ENCODE data around the gene UBR7.
"Not testable (repeated sequence)": the region's sequence is repeated elsewhere in the genome, so short reads cannot be mapped to it uniquely, and the experiment has no call there.

The UBR7 gene

GRCh38 chr14:93206793-93207467, at the start of gene UBR7, which contains the start of gene GON7:
Gene UBR7 (plus strand): TSS chr14:93207256. CDS start chr14:93207292, 36 bp downstream.
Gene GON7 (minus strand): TSS chr14:93207065. CDS start chr14:93207037, 28 bp downstream.
- DNase-seq = peak; percentile 95

- DNase-seq = not testable (repeated sequence)
Measured at GRCh38 chr14:93158349-93158748, 48.7 kb upstream of the UBR7 start.

- not testable (repeated sequence) for DNase-seq
Measured at GRCh38 chr14:93159625-93160352, 47.3 kb upstream of the UBR7 start.

GRCh38 chr14:93160353-93160801, 46.7 kb upstream of the UBR7 start:
- DNase-seq = no peak

GRCh38 chr14:93161411-93161940, 45.6 kb upstream of the UBR7 start:
- DNase-seq = no peak

GRCh38 chr14:93163564-93163963, 43.5 kb upstream of the UBR7 start:
- DNase-seq = no peak

- DNase-seq = not testable (repeated sequence)
Measured at GRCh38 chr14:93165271-93166265, 41.5 kb upstream of the UBR7 start.

GRCh38 chr14:93168610-93169009, 38.4 kb upstream of the UBR7 start:
- DNase-seq = not testable (repeated sequence)

GRCh38 chr14:93169619-93170018, 37.4 kb upstream of the UBR7 start:
- not testable (repeated sequence) for DNase-seq

GRCh38 chr14:93170141-93170540, 36.9 kb upstream of the UBR7 start:
- DNase-seq = not testable (repeated sequence)

GRCh38 chr14:93171376-93171775, 35.7 kb upstream of the UBR7 start:
- no peak for DNase-seq

- no peak for DNase-seq
Measured at GRCh38 chr14:93173943-93174395, 33.1 kb upstream of the UBR7 start.

GRCh38 chr14:93174731-93175130, 32.3 kb upstream of the UBR7 start:
- not testable (repeated sequence) for DNase-seq

- DNase-seq = no peak
Measured at GRCh38 chr14:93175492-93175891, 31.6 kb upstream of the UBR7 start.

GRCh38 chr14:93183596-93184317, 23.3 kb upstream of the UBR7 start:
- DNase-seq = no peak

GRCh38 chr14:93184391-93185348, 22.4 kb upstream of the UBR7 start, which contains the start of the genes LYSET and MOAP1:
Gene LYSET (plus strand): TSS chr14:93185317. CDS start chr14:93185406, 89 bp downstream.
Gene MOAP1 (minus strand): TSS chr14:93184897. CDS start chr14:93184242, 655 bp downstream.
- DNase-seq = peak; percentile 96

- no peak for DNase-seq
Measured at GRCh38 chr14:93185349-93185720, 21.7 kb upstream of the UBR7 start.

- DNase-seq = no peak
Measured at GRCh38 chr14:93186466-93186865, 20.6 kb upstream of the UBR7 start.

GRCh38 chr14:93186956-93187355, 20.1 kb upstream of the UBR7 start:
- no peak for DNase-seq

GRCh38 chr14:93195316-93195999, 11.6 kb upstream of the UBR7 start:
- DNase-seq = no peak

Data from activated effector memory CD4-positive, alpha-beta T cell treated with anti-CD3 and anti-CD28 coated beads, Interleukin-2, amount 50 U/mL, for 16 hours (primary cell).